Esophagus muscularis mucosa (tissue), 4 donors: ENCODE data around the gene YIPF2. TPM values are rescaled to one million over a fixed set of nuclear protein-coding genes. Genes with fewer than 3 reads are reported as not detected.

ENCODE experiments used
- DNase-seq: peaks from one replicate; pipeline ENCODE4 v3.0.0-alpha.2; 2017; ENCODE audit errors: extremely low spot score
- H3K27ac ChIP-seq, 4 donors: fragments of 200-600 bp; sonication (generic); replicated peaks in 1 of 4; 1 replicate in 3 of 4; 2 replicates in 1 of 4; pipeline ENCODE4 v1.5.1; 2016 to 2019; ENCODE audit warnings: mild to moderate bottlenecking in 1 of 4
- H3K27me3 ChIP-seq, 4 donors: fragments of 200-600 bp; sonication (generic); one replicate each; pipeline versions ENCODE4 v1.5.1 to v1.6.0; 2016 to 2019
- H3K36me3 ChIP-seq, 4 donors: fragments of 200-600 bp; sonication (generic); one replicate each; pipeline ENCODE4 v1.5.1; 2016 to 2019
- H3K4me1 ChIP-seq, 4 donors: fragments of 200-600 bp; sonication (generic); one replicate each; pipeline ENCODE4 v1.5.1; 2016 to 2019
- H3K4me3 ChIP-seq, 4 donors: fragments of 200-600 bp; sonication (generic); 1 replicate in 2 of 4; 2 replicates in 2 of 4; pipeline ENCODE4 v1.5.1; 2016 to 2019; ENCODE audit warnings: mild to moderate bottlenecking in 4 of 4, moderate library complexity in 1 of 4
- H3K9me3 ChIP-seq, 4 donors: fragments of 200-600 bp; sonication (generic); 1 replicate in 3 of 4; 2 replicates in 1 of 4; pipeline ENCODE4 v1.5.1; 2016 to 2019
- EP300 ChIP-seq: sonication (generic); formaldehyde crosslinking; IDR thresholded peaks from one replicate; pipeline ENCODE4 v1.6.1; 2017; ENCODE audit warnings: antibody characterized with exemption
- POLR2A ChIP-seq: fragments of 450-650 bp; IDR thresholded peaks from one replicate; pipeline ENCODE4 v1.6.1; 2017; ENCODE audit warnings: antibody characterized with exemption, moderate library complexity, mild to moderate bottlenecking, low read depth
- POLR2AphosphoS5 ChIP-seq, 2 donors: sonication (generic); formaldehyde crosslinking; IDR thresholded peaks; one replicate each; pipeline ENCODE4 v1.6.1; 2017; ENCODE audit warnings: antibody characterized with exemption in 2 of 2
- WGBS: methylation state at CpG from one replicate; pipeline ENCODE4 v1.1.5; 2018; 5-methylcytosine and 5-hydroxymethylcytosine counted together
- intact Hi-C: fragments of 100-400 bp; cut with DNase I; formaldehyde crosslinking; loops from one replicate; pipeline ENCODE4 v1.15.1; 2023
- total RNA-seq, 4 donors: library from RNA; depleted of rRNA; stranded (reverse); fragments of >200 nt; gene quantifications; one replicate each; pipeline versions ENCODE4 v1.1.0 to v1.2.1, GENCODE V29; 2016
- TF ChIP-seq, protein P1 (sequence below), 3 experiments: fragments of 200-600 bp in 2 of 3; fragments of 450-650 bp in 1 of 3; sonication (generic) in 2 of 3; IDR thresholded peaks; one replicate each; pipeline ENCODE4 v1.5.1; 2017 to 2019; ENCODE audit warnings: antibody characterized with exemption in 3 of 3, mild to moderate bottlenecking in 2 of 3, moderate library complexity in 1 of 3

YIPF2 gene
- total RNA-seq, 4 donors from 2014 or later: 23.3 to 50.1 (median 31.0) TPM

- WGBS: 87% methylated on average over 29 of the region's 43 CpGs
- TF ChIP-seq EP300: no peak
- TF ChIP-seq POLR2A: no peak
- no peak for TF ChIP-seq POLR2AphosphoS5 (IDR thresholded peaks at IDR 0.05)
- TF ChIP-seq, protein P1, sequence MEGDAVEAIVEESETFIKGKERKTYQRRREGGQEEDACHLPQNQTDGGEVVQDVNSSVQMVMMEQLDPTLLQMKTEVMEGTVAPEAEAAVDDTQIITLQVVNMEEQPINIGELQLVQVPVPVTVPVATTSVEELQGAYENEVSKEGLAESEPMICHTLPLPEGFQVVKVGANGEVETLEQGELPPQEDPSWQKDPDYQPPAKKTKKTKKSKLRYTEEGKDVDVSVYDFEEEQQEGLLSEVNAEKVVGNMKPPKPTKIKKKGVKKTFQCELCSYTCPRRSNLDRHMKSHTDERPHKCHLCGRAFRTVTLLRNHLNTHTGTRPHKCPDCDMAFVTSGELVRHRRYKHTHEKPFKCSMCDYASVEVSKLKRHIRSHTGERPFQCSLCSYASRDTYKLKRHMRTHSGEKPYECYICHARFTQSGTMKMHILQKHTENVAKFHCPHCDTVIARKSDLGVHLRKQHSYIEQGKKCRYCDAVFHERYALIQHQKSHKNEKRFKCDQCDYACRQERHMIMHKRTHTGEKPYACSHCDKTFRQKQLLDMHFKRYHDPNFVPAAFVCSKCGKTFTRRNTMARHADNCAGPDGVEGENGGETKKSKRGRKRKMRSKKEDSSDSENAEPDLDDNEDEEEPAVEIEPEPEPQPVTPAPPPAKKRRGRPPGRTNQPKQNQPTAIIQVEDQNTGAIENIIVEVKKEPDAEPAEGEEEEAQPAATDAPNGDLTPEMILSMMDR (IDR thresholded peaks at IDR 0.05): no peak
- H3K27ac ChIP-seq: no peak overlapping the region
- no peaks in the 10 kb centered on the region for H3K4me1 ChIP-seq
- peaks cover 30 to 91% (median 84%) of the 10 kb centered on the region in 4 donors for H3K36me3 ChIP-seq
- no peak overlapping the region for H3K4me3 ChIP-seq
- no peak for DNase-seq
- no peaks in the 10 kb centered on the region for H3K9me3 ChIP-seq
- intact Hi-C loops: loop anchor here (5.0 kb wide), 1 partner anchor 39 kb away; no protein-coding TSS in a partner anchor
- no peaks in the 10 kb centered on the region for H3K27me3 ChIP-seq
Observed at GRCh38 chr19:10921199-10921909, 7.1 kb downstream of the YIPF2 start.

GRCh38 chr19:10920781-10921180 lies 7.7 kb downstream of the YIPF2 start:
- Histone ChIP-seq H3K27ac (no peak overlapping the region), H3K4me1 (no peaks in the 10 kb centered on the region), H3K9me3 (no peaks in the 10 kb centered on the region), H3K27me3 (no peaks in the 10 kb centered on the region), H3K36me3 (peaks cover 30 to 97% (median 89%) of the 10 kb centered on the region in 4 donors), H3K4me3 (no peak overlapping the region)
- intact Hi-C loops: loop anchor here (5.0 kb wide), 1 partner anchor 38 kb away; no protein-coding TSS in a partner anchor
- DNase-seq: no peak
- WGBS: 86% methylated on average over 14 of the region's 16 CpGs
- TF ChIP-seq EP300 (no peak), POLR2AphosphoS5 (IDR thresholded peaks at IDR 0.05) (no peak), POLR2A (no peak)
- TF ChIP-seq, protein P1 (IDR thresholded peaks at IDR 0.05): no peak

DNA sequence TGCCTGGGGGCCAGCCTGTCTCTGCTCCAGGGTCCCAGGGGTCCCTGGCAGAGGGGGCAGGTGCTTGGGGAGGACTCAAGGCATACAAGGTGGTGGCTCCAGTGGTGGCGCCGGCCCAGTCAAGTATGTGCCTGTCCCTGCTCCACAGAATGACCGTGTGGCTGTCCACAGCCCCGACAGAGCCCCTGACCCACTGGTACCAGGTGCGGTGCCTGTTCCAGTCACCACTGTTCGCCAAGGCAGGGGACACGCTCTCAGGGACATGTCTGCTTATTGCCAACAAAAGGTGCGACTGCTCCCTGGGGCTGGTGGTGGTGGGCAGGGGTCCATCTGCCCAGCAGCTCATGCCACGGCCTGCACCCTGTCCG lies 8.2 kb downstream of the YIPF2 start:
- no peaks in the 10 kb centered on the region for H3K27me3 ChIP-seq
- WGBS: 92% methylated on average over 2 of the region's 10 CpGs
- H3K4me3 ChIP-seq: no peak overlapping the region
- TF ChIP-seq POLR2AphosphoS5 (IDR thresholded peaks at IDR 0.05): no peak
- TF ChIP-seq, protein P1 (IDR thresholded peaks at IDR 0.05): no peak
- no peak for TF ChIP-seq POLR2A
- TF ChIP-seq EP300: no peak
- H3K36me3 ChIP-seq: peaks cover 30 to 97% (median 90%) of the 10 kb centered on the region in 4 donors
- no peaks in the 10 kb centered on the region for H3K9me3 ChIP-seq
- no peaks in the 10 kb centered on the region for H3K4me1 ChIP-seq
- intact Hi-C loops: loop anchor here (5.0 kb wide), 1 partner anchor 38 kb away; no protein-coding TSS in a partner anchor
- DNase-seq: no peak
- no peak overlapping the region for H3K27ac ChIP-seq

- H3K27ac ChIP-seq: no peak overlapping the region
- no peak for DNase-seq
- no peaks in the 10 kb centered on the region for H3K27me3 ChIP-seq
- TF ChIP-seq, protein P1 (IDR thresholded peaks at IDR 0.05): no peak
- TF ChIP-seq POLR2AphosphoS5 (IDR thresholded peaks at IDR 0.05) (no peak), EP300 (no peak), POLR2A (no peak)
- H3K36me3 ChIP-seq: peaks cover 30 to 97% (median 91%) of the 10 kb centered on the region in 4 donors
- no peak overlapping the region for H3K4me3 ChIP-seq
- intact Hi-C loops: loop anchor here (5.0 kb wide), 1 partner anchor 37 kb away; no protein-coding TSS in a partner anchor
- WGBS: 77% methylated on average over 25 of the region's 26 CpGs
- no peaks in the 10 kb centered on the region for H3K9me3 ChIP-seq
- H3K4me1 ChIP-seq: no peaks in the 10 kb centered on the region
Observed at GRCh38 chr19:10919352-10920287, 8.8 kb downstream of the YIPF2 start.
